Skin of body (tissue), 2 donors: ENCODE data around the gene MSH3. TPM values are rescaled to one million over a fixed set of nuclear protein-coding genes. Genes with fewer than 3 reads are reported as not detected.
"Not testable (repeated sequence)": the region's sequence is repeated elsewhere in the genome, so short reads cannot be mapped to it uniquely, and the experiment has no call there.

Source experiments
- DNase-seq: peaks from one replicate; lab custom pipeline; 2025; lab: John Stamatoyannopoulos, UW
- total RNA-seq: library from RNA; depleted of rRNA; stranded (reverse); fragments of >200 nt; gene quantifications from one replicate; pipeline ENCODE4 v1.2.3, GENCODE V29; 2014

Gene MSH3
- total RNA-seq, 1 donor from 2014 or later: 19.3 TPM

- no peak for DNase-seq
These were observed 100.4 kb downstream of the MSH3 start for GRCh38 chr5:80754900-80755299.

- no peak for DNase-seq
These were observed 101.2 kb downstream of the MSH3 start for GRCh38 chr5:80755626-80756025.

GRCh38 chr5:80756292-80756691 lies 101.8 kb downstream of the MSH3 start:
- no peak for DNase-seq

DNA sequence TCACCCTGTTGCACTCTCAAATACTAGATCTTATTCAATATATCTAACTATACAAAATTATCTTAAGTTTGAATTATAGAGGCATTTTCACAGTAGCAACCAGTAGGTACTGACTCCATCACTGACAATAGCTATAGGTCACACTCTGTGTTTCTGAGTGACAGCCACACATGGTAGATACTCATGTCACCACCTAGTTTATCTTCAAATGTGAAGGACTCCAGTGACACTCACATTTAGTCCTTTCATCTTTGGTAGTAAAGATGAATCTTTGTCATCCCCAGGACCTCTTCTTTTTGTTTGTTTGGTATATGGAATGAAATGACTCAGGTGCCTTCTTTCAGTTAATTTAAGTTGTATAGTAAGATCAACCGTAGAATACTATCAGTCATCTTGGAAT lies 102.8 kb downstream of the MSH3 start:
- no peak for DNase-seq

DNA sequence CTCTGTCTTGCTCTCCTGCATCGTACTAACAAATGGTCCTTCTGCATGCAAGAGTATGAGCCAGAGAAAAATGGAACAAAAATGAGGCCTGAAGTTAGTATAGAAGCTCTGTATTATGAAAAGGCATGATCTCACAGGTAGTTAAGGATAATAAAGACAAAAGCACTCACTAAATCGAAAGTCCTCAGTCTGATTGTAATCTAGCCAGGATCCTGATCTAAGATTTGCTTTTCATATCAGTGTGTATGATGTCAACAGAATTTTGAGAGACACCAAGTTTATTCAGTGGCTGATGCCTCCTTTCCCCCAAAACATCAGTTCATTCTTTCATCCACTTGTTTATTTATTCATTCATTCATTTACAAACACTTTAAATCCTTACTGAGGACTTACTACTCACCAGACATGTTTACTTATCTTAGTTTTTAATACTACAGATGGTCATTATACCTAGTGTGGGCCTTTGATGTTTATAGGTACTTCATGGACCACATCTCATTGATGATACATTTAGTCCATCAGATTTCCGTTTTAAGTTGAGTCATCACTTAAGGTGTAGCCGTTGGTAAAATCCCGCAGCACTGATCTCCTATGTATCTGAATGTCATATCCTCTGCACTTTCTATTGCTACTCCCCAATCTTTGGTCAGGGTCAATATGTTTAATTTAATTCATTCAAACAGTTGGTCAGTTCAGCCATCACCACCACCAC lies 105.6 kb downstream of the MSH3 start:
- no peak for DNase-seq

DNA sequence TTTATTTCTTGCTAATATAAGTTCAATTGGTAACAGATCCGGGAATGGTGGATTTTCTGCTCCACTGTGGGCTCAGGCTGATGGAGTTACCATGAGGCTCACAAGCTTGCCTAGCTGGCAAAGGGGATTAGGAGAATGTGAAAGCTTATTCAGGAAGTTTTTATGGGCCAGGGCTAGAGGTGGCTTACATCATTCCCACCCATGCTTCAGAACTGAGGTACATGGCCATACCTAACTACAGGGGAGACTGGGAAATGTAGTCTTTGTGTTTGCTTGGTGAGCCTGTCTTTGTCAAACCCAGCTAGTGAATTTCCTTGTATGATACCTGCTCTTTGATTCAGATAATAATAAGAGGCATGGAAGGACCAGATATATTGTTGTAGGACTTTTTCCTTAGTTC lies 106.2 kb downstream of the MSH3 start:
- no peak for DNase-seq

DNA sequence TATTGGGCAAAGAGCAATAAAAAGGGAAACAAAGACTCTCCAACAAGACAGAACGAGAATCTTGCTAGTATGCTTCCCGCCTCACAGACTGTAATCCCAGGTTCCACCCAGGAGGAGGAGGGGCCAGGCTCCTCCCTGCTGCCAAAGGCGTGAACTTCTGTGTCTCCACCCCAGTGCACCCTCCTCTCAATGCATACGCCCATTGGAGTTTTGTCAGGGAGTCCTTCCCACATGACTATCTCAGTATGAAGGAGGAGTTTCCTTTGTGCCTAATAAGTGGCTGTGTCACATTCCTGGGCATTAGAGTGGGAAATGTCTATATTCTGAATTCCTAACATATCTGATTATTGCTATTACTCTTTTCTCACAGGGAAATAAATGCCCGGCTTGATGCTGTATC lies 106.7 kb downstream of the MSH3 start:
- no peak for DNase-seq

DNA sequence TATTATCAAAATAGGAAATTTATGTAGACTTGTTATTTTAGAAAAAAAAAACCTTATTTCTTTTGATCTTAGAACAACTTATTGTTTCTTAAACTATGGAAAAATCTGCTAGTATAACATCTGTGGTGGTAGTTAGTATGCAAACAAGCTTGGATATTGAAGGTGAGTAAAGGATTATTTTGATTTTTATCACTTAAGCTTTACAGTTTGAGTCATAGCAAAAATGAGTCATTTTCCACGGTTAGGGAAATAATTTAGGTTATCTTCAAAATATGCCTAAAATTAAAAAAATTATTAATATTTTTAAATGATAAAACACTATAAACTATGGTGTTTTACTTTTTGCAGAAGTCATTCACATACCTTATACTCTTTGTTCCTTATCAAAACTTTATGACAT lies 107.5 kb downstream of the MSH3 start:
- DNase-seq: no peak

DNA sequence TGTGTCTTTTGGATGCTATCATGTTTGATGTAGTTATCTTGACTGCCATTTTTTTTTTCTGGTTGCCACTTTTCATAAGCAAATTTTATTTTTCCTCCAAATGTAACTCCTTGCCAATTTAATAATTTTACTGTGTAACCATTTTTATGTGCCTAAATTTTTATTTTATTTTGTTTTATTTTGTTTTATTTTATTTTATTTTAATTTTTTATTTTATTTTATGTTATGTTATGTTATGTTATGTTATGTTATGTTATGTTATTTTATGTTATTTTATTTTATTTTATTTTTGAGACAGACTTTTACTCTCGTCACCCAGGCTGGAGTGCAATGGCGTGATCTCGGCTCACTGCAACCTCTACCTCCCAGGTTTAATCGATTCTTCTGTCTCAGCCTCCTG lies 108.1 kb downstream of the MSH3 start:
- no peak for DNase-seq

DNA sequence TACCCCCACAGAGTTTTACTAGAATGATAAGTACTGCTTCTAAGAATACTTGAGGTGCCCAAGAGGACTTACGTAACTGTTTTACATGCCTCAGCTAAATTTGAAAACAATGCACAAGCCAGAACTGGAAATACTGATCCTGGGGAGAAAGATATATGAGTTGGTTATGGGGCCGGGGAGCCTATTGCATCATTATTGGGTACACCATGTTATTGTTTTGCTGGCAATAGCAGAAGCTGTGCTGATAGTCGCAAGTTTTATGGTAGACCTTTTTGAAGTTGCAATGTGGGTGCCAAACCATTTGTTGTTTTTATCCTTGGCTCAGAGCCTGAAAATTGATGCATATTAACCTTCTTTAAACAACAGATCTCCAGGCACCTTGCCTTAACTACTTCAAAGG lies 108.8 kb downstream of the MSH3 start:
- DNase-seq: no peak

GRCh38 chr5:80763873-80764647 lies 109.6 kb downstream of the MSH3 start:
- DNase-seq: no peak

GRCh38 chr5:80764786-80765185 lies 110.3 kb downstream of the MSH3 start:
- no peak for DNase-seq

- DNase-seq: no peak
These were observed 123.2 kb downstream of the MSH3 start for GRCh38 chr5:80777347-80778287.

DNA sequence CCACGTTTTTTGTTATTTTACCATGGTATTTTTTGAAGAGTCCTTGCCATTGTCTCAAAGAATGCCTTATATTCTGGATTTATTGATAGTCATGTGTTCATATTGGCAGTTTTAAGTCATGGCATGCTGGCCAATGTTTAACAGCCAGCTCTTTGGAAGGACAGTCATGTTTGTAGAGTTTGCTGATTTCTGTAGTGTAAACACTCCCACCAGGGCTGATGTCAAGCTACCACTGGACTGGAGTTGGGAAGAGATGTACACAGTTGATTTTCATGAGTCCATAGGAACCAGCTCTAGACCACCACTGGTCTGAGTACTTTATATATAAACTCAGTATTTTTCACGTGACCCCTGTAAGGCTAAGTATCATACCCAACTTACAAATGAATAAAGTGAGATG lies 125.6 kb downstream of the MSH3 start:
- DNase-seq: no peak

GRCh38 chr5:80780761-80781285 lies 126.4 kb downstream of the MSH3 start:
- DNase-seq: no peak

GRCh38 chr5:80781356-80781755 lies 126.9 kb downstream of the MSH3 start:
- no peak for DNase-seq

- no peak for DNase-seq
These were observed 128.2 kb downstream of the MSH3 start for GRCh38 chr5:80782626-80783025.

DNA sequence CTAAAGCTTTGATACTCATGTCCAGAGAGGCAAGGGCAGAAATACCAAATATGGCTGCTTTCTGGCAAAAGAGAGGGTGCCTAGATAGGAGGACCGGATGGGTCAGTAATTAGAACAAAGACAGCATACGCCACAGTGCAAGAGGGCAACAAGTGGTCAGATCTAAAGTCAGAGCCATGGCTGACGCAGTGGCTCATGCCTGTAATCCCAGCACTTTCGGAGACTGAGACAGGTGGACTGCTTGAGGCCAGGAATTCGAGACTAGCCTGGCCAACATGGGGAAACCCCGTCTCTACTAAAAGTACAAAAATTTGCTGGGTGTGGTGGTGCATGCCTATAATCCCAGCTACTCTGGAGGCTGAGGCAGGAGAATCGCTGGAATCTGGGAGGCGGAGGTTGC lies 129.3 kb downstream of the MSH3 start:
- not testable (repeated sequence) for DNase-seq

GRCh38 chr5:80784451-80784850 lies 130.0 kb downstream of the MSH3 start:
- DNase-seq: no peak

DNA sequence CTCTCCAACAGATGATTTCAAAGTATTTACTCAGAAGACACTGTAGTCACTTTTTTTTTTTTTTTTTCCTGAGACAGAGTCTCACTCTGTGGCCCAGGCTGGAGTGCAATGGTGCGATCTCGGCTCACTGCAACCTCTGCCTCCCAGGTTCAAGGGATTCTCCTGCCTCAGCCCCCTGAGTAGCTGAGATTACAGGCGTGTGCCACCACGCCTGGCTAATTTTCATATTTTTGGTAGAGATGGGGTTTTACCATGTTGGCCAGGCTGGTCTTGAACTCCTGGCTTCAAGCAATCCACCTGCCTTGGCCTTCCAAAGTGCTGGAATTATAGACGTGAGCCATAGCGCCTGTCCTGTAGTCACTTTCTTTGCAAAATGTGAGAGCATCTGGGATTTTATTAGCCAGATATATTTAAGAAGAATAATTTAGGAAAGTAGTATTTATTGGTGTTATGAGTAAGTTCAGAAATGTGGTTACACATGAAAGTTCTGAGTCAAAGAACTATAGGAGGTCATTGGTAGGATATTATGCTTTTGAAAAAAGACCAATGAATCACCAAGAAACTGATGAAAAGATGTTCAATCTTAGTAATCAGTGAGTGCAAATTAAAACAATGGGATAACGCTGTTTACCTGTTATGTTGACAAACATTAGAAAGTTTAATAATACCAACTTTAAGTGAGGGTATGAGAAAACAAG lies 135.0 kb downstream of the MSH3 start:
- not testable (repeated sequence) for DNase-seq

DNA sequence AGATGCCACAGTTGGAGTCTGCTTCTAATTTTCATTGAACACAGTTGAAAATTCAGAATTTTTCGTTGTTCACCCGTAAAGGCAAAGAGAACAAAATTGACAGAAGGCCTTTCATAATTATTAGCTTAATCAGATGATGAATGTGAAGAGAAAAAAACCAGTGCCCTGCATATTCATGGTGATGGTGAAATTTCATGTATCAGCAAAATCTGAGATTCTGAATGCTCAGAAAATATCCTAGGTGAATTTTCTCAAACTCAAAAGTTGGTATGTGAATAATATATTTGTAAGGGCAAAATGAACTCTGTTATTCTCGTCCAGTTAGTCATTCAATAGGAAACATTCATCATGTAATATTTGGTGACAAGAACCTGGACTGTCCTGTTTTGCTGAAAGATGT lies 136.2 kb downstream of the MSH3 start:
- no peak for DNase-seq
